DND-41 (cell line): ENCODE measurements around the gene KIF2C.

Source experiments
- EZH2 ChIP-seq: IDR thresholded peaks from 3 replicates; pipeline ENCODE4 v1.6.1; 2012; ENCODE audit warnings: borderline replicate concordance, low read depth, mild to moderate bottlenecking, moderate library complexity, low read length, inconsistent platforms; ENCODE audit not compliant: severe bottlenecking
- TF ChIP-seq, protein P1 (sequence below): IDR thresholded peaks from 2 replicates; pipeline ENCODE4 v1.5.1; 2012; ENCODE audit warnings: borderline replicate concordance, low read length, moderate library complexity, mild to moderate bottlenecking; ENCODE audit not compliant: poor library complexity, severe bottlenecking; ENCODE audit errors: extremely low read depth

DNA sequence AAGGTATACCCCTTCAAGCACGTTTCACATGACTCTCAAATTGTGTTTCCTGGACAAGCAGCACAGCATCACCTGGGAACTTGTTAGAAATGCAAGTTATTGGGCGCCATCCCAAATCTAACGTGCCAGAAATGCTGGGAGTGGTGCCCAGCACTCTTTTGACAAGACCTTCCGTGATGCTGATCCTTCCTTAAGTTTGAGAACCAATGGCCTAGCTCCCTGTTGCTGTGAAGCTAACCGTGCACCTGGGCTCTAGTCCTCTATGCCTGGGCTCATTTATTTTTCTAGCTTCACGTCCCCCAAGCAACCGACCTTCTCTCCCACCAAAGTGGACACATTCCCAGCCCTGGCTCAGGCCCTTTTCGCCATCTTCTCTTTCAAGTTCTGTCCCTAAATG lies 44.1 kb downstream of the KIF2C start:
- TF ChIP-seq, protein P1, sequence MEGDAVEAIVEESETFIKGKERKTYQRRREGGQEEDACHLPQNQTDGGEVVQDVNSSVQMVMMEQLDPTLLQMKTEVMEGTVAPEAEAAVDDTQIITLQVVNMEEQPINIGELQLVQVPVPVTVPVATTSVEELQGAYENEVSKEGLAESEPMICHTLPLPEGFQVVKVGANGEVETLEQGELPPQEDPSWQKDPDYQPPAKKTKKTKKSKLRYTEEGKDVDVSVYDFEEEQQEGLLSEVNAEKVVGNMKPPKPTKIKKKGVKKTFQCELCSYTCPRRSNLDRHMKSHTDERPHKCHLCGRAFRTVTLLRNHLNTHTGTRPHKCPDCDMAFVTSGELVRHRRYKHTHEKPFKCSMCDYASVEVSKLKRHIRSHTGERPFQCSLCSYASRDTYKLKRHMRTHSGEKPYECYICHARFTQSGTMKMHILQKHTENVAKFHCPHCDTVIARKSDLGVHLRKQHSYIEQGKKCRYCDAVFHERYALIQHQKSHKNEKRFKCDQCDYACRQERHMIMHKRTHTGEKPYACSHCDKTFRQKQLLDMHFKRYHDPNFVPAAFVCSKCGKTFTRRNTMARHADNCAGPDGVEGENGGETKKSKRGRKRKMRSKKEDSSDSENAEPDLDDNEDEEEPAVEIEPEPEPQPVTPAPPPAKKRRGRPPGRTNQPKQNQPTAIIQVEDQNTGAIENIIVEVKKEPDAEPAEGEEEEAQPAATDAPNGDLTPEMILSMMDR, result no peak
- TF ChIP-seq EZH2, result no peak
